ENCODE results near the gene TBX1.

The TBX1 gene

DNA sequence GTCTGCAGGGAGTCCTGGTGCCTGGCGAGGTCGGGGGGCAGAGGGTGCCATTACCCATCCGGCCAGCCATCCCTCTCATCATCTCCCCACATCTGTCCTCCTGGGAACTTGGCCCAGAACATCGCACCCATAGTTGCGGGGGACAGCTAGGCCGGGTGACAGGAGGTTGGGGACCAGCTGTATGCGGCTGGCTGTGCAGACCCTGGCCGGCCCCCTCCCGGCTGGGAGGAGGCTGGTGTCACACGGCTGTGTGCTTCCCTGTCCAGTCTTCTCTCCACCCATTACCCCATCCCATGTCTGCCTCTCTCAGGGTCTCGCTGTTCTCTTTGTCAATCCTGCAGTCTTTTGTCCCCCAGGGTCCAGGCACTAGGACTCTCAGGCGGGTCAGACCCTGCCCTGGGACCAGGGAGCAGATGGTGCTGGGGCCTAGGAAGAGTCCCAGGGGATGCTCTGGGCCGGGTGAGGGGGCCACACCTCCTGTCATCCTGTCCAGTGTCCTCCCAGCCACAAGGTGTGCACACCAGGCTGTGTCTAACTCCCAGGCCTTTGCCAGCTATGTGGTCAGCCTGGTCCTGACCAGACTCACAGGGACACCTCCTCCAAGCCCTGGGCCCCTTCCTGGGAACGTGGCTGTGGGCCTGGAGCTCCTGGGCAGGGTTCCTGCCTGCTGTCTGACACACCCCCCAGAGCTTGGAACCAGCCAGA lies 6.4 kb upstream of the TBX1 start:
- no peak for DNase-seq (ENCODE audit: low spot score)

DNA sequence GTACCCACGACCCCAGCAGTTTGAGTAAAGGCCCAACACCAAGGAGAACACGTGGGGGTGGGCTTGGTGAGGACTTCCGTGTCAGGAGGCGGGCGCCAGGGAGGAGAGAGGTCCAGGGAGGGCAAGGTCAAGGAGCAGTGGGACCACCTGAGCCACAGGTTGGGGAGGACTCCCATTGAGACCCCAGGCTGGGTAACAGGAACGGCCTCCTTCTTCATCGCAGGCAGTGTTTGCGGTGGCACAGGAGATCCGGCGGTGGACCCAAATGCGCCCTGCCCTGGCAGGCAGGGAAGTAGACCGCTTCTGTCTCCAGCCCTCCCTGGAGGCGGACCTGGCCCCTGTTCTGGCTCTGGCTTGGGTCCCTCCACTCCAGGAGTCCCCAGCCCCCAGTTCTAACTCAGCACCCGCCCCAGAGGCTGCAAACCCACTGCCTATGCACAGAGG lies 5.9 kb upstream of the TBX1 start:
- DNase-seq (ENCODE audit: low spot score) = no peak

DNA sequence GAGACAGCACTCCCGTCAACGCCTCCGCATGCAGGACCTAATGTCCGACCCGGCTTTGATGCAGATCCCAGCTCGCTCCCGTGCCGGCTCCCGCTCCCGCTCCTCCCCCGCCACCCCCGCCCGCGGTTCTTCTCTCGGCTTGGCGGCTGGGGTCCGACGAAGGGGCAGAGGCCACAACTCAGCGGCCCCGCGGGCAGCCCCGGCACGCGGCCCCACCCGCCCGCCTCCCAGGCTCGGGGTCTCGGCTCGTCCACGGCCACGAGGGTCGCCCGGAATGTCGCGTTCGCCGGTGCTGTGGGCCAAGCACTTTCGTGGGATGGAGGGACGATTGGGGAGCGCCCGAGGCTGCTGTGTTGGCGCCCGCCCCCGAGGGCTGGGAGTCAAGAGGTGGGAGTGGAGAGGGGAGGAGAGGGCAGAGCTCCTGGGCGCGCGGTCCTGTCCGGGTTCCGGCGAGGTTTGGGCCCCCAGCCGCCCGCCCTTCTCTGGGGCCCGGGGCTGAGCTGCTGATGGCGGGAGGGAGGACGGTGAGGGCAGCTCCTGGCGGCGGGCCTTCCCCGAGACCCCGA lies 5.3 kb upstream of the TBX1 start:
- DNase-seq (ENCODE audit: low spot score) = no peak

DNA sequence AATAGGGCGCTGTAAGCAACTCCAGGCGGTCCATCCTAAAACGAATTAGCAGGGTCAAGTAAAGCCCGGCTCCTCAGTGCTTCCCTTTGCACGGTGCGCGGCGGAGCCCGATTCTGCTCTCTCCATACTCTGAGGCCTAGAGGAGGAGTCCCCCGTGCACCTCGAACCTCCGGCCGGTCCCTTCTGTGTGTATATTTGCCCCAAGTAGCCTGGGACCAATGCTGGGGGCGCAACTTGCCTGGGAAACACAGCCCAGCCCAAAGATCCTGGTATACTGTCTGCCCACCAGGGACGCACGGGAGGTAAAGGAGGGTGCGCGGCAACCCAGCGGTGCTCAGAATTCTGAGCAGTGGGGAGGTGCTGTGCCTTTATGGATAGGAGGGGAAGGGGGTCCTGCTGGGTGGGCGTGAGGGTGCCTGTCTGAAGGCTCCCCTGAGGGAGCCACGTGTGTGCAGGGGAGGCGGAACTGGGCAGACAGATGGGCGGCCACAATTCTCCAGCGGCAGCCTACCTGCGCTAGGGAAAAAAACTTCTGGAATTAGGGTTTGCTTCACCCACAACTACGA lies 4.8 kb upstream of the TBX1 start:
- no peak for DNase-seq (ENCODE audit: low spot score)

DNA sequence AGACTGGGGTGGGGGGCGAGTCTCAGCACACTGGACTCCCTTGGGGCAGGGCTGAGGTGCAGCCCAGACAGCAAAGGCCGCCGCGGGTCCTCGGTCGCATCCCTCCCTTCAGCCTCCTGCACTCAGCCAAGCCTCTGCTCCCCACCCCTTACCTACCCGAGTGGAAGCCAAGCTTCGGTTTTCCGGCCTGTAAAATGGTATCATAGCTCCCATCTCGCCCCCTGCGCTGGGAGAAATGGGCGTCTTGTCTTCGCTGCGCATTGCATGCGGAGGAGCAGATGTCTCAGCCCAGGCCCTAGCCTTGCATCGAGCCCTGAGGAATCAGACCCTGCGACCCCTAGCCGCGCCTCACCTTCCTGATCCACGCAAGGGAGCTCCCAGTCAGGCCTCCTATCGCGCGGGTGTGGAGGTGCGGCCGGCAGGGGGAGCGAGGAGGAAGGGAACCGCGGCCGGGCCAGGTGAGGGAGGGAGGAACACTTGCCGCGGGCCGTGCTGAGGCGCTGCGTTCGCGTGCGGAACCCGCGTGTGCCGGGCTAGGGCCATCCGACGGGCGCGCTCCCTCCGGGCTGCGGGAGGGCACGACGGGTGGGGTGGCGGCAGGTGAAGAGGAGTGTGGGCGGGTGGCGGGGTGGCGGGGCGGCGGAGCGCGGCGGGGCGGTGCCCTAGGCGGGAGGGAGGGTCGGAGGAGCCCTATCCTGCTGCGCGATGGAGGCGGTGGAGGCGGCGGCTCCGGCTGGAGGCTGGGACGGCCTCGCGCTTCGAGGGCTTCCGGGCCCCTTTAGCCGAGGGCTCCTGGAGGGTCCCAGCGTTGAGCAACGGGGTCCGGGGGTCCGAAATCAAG lies 4.1 kb upstream of the TBX1 start:
- no peak for DNase-seq (ENCODE audit: low spot score)

DNA sequence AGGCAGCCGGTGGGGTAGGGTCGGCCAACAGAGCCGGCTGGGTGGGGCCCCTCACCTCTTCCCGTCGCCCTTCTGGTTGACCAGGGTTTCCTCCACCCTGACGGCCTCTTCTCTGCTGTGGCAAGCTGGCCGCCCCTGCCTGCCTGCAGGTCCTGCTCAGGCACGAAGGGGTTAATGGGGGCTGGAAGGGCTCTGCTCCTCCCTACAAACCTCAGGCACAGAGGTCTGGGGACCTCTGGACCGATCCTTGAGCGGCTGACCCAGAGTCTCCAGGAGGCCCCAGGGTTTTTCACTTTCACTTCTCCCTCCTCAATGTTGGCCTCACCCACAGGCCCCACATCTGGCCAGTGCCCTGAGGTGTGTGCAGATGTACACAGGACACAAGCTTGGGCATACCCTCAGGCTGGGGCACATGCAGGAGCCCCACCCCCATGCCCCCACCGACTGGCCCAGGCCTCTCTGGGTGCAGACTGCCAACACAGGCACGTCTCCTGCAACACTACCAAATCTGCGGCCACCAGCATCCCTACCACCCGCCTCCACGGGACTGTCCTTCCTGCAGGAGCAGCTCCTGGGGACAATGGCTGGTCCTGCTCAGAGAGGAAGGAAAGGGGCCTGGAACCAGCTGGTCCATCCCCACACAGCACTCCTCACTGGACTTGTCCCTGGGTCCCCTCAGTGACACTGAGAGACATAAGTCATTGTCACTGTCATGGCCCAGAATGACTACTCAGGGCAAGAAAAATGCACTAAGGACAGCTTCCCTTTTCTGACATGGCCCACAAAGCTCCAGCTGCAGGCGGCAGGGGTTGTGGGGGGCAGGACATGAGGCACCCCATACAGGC lies 3.2 kb upstream of the TBX1 start:
- no peak for DNase-seq (ENCODE audit: low spot score)

DNA sequence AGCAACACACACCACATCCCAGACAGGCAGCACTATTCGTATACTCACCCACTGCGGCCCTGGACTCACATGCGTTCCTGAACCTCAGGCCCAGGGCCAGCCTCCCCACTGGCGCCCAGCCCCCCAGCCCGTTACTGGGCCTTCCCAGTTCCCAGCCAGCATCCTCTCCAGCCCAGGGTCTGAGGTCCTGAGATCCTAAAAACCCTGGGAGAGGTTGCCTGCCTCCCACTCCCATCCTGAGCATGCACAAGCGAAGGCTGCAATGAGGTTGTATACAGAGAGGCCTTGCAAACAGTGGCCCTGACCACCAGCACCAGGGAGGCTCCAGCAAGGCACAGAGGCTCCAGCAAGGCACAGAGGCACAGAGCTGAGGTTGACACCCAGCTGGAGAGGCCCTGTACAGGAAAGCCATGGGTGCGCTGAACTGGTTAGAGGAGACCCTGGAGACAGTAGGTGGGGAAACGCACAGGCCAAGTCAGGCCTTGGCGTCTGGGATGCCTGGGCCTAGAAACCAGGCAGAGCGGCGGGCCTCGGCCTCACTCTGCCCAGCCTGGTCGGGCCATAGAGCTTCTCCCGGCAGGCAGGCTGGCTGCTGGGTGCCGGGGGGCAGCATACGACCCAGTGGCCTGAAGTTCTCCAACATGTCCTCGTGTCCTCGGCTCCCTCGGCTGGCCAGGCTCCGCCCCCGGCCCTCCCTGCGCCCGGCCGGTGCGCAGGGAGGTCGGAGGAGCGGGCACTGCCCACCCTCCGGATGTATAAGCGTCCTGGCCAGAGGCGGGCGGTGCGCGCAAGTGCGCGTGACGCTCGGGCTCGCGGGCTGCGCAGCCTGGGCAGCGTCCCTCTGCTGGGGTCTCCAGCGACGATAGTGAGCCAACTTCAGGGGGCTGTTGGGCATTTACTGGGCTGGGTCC lies 2.3 kb upstream of the TBX1 start:
- DNase-seq (ENCODE audit: low spot score) = no peak

DNA sequence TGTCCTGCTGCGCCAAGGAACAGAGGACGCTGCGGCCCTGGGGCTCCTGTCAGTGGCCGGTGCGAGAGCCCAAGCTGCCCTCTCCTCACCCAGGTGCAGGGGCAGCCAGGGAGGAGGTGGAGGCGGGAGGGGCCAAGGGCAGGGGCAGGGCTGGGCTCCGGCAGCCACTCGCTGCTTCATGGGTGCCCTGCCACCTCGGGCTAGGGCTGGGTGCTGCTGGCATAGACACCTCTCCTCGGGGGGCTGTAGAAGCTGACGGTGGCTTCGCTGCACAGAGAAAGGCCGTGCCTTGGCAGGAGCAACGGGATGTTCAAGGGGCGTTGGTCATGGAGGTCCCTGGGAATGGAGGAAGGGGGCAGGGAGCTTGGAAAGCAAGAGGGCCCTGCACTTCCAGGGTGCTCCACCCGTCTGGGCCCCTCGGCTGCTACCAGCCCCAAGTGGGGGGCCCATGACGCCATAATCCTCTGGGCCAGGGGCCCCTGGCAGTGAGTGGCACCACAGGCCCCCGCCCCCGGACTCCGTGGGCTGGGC lies 1.6 kb upstream of the TBX1 start:
- DNase-seq (ENCODE audit: low spot score) = no peak

DNA sequence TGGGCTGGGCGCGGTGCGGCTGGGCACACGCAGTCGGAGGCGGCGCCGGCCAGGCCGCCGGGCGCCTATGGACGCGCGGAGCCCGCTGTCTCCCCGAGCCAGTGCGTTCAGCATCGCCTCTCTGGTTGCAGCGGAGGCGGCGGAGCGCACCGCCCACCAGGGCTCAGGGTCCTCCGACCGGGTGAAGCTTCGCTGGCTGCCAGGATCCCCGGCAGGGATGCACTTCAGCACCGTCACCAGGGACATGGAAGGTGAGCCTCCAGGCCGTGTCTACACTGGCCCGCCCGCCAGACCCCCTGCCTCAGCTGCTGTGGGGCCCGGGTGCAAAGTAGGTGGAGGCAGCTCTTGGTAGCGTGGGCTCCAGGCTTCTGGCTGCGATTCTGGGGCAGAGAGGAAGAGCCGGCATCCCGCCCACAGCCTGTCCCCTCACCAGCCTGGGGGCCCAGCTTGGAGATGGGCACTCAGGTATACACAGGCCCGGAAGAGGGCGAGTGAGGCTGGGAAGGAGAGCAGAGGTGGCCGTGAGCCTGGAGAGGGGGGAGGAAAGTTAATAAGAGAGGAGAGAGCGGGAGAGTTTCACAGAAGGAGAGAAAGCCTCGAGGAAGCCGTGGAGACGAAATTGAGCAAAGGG lies 1.0 kb upstream of the TBX1 start:
- no peak for DNase-seq (ENCODE audit: low spot score)

DNA sequence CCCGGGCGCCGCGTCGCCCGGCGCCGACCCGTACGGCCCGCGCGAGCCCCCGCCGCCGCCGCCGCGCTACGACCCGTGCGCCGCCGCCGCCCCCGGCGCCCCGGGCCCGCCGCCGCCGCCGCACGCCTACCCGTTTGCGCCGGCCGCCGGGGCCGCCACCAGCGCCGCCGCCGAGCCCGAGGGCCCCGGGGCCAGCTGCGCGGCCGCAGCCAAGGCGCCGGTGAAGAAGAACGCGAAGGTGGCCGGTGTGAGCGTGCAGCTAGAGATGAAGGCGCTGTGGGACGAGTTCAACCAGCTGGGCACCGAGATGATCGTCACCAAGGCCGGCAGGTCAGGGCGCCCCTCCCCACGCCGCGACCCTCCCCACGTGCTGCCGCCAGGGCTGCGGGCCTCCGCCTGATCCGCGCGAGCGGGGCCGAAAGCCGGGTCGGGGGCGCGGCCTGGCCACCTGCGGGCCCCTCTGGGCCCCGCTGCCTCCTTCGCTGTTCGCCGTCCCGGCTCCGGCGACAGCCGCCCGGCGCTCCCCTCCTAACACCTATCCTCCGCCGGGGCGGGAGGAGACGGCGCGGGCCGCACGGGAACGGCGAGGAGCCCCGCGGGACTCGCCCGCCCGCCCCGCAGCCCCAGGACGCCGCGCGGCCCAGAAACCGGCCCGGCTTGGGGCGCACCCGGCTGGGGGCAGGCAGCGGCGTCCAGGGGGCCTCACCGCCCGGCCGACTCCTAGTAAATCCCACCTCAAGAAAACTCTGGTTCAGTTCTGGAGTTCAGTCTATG lies 560 bp downstream of the TBX1 start:
- DNase-seq (ENCODE audit: low spot score) = no peak

DNA sequence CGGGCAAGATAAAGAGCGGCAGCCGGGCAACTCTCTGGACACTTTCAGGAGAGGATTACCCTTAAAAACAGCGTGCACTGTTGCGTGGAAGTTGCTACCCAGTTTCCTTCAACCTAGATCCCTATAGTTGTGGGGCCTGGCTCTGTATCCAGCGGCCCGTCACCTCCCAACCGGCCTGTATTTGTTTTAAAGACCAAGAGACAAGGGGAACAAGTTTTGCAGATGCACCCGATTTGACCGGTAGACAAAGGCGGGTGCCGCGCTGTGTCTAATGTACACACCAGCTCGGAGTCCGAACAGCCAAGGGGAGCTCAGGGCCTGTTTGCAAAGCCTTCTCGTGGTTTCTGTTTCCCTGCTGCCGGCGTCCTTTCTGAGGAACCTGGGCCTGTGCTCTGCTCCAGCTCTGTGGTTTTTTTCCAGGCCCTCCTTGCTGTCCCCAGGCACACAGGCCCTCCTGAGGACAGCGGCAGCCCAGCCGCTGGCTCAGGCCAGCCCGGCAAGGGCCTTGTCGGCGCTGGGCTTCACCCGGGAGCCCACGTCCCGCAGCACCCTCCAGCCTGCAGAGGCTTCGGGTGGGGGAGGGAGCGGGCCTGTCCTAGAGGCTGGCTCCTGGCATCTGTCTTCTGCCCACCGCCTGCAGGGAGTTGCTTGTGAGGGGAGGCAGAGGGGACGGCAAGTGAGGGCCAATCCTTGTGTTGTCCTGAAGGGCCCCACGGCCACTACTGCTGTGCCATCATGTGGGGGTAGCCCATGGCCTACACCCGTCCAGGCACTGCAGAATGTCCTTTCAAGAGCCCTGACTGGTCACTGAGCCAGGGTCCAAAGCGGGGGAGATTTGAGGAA lies 1.4 kb downstream of the TBX1 start:
- DNase-seq (ENCODE audit: low spot score) = no peak

DNA sequence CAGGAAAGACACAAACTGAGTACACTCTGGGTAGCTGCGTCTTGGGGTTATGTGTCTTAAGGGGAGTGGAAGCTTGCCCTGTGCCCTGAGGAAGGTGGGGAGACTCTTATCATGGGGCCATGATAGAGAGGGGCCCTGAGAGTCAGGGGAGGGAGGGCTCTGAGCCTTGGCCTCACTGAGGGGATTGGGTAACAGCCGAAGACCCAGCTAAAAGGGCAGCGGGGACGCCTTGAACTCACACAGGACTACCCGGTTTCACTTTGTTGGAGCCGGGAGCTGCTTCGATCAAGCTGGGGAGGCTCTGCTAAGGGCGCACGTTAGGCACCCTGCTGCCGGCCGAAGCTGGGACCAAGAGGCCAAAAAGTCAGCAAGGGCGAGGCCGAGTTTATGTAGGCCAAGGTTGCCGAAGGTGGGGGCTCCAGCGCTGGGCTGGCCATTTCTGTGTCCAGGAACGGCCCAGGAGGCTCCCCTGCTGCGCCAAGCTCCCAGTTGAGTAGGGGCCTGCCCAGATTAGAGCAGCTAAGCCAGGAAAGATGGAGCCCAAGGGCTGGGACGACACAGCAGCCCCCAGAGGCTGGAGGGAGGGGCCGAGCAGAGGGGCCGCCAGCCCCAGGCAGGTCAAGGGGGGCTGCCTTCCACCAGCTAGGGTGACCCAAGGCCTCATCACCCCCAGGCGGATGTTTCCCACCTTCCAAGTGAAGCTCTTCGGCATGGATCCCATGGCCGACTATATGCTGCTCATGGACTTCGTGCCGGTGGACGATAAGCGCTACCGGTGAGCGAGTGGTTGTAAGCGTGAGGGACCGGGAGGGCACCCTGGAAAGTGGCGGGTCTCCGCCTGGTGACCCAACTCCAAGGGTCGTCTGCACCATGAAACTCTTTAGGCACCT lies 2.2 kb downstream of the TBX1 start:
- DNase-seq (ENCODE audit: low spot score) = no peak

DNA sequence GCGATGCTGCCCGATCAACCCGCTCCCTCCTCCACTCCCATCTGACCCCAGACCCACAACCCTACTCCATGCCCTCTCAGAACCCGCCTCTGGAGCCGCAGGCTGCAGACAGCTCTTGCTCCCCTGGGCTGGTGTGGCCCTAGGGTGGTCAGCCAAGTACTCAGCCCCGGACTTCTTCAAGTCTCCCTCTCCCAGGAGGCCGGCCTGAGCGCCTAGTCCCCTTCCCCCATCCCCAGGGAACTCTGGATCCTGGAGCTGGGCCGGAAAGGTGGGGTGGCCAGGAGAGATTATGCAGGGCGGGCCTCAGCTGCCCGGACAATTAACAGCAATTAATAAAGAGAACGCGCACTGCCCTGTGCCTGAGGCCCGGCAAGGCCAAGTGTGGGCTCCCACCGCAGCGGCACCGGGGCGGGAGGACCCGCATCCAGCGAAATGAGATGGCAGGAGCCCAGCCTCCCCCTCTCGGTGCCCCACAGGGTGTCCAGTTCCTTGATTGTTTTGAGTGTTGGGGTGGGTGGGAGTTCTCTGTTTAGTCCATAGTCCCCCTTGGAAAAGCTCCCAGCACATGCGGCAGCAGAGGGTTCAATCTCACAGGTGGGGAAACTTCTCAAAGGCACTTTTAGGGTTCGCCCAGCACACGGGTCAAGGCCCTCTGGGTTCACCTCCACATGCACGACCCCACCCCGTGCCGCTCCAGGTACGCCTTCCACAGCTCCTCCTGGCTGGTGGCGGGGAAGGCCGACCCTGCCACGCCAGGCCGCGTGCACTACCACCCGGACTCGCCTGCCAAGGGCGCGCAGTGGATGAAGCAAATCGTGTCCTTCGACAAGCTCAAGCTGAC lies 3.1 kb downstream of the TBX1 start:
- no peak for DNase-seq (ENCODE audit: low spot score)

DNA sequence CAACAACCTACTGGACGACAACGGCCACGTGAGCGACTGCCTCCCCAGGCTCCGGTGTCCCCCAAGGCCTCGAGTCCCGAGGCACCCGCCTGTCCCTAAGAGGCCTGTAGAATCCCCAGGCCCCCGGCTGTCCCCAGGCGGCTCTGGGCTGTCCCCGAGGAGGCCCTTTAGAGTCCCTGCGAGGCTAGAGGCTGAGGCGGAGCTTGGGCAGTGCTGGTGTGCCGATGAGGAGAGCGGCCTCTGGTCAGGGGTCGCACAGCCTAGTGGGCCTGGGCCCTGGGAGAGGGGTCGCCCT lies 3.7 kb downstream of the TBX1 start:
- DNase-seq (ENCODE audit: low spot score) = no peak

DNA sequence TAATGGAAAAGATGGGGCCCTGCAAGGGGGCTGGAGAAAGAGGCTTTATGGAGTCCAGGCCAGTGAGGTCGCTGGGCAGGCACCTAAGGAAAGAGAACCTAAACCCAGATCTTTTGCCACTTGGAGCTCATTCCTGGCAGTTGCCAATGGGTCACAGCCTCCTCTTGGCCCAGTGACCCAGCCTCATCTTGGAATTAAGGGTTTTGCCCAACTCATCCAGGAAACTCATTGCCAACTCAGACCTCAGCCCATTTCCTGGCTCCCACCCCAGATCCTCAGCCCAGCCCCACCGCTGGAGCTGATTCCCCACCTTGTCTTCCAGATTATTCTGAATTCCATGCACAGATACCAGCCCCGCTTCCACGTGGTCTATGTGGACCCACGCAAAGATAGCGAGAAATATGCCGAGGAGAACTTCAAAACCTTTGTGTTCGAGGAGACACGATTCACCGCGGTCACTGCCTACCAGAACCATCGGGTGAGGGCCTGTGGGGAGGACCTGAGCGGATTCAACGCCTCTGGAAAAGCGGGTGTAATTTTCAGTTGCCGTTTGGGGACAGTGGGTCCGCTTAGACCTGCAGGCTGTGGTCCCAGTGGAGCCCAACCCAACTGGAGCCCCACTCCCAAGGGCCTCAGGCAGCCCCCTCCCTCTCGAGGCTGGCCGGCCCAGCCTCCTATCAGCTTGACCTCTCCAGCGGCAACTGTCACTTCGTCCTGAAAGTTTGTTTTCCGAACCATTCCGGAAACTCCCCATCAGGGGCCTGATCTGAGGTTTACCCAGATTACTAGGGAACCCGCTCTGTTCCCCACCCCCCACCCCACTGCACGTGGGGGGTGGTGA lies 4.3 kb downstream of the TBX1 start:
- DNase-seq (ENCODE audit: low spot score) = no peak
